Activated CD4-positive, alpha-beta T cell treated with anti-CD3 and anti-CD28 coated beads, Interleukin-2, Interleukin-4, amounts not matched to agents 100 ng/mL and 50 ng/mL, durations not matched to agents 16 hours and 8 hours (primary cell): ENCODE measurements around the gene RIN3.

Experiments
- DNase-seq: peaks from one replicate; pipeline ENCODE4 v3.0.0-alpha.2; 2020; ENCODE audit warnings: low spot score

The RIN3 gene

GRCh38 chr14:92646952-92647796 lies 133.6 kb downstream of the RIN3 start:
- DNase-seq = no peak

DNA sequence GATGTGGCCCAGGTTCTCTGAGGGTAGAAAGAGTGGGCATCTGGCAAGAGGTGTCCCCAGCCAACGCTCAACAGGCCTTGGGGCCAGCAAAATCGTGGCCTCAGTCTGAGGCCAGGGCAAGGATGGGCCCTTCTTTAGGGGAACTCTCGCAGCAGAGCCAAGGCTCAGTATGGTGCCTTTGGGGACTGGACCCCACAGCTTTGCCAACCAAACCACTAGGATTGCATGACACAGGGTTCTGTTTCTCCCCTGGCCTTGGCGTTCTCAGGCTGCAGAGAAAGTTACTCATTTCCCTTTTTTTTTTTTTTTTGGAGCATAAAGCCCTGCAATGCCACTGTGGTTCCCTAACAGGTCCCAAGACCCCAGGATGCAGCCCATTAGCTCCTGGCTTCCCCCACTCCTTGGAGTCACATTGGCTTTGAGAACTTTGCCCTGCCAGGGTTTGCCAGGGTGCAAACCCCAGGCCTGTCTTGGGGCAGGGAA lies 134.3 kb downstream of the RIN3 start:
- no peak for DNase-seq

- no peak for DNase-seq
Measured at GRCh38 chr14:92649066-92649465, 135.5 kb downstream of the RIN3 start.

- no peak for DNase-seq
Measured at GRCh38 chr14:92649934-92650545, 136.5 kb downstream of the RIN3 start.

DNA sequence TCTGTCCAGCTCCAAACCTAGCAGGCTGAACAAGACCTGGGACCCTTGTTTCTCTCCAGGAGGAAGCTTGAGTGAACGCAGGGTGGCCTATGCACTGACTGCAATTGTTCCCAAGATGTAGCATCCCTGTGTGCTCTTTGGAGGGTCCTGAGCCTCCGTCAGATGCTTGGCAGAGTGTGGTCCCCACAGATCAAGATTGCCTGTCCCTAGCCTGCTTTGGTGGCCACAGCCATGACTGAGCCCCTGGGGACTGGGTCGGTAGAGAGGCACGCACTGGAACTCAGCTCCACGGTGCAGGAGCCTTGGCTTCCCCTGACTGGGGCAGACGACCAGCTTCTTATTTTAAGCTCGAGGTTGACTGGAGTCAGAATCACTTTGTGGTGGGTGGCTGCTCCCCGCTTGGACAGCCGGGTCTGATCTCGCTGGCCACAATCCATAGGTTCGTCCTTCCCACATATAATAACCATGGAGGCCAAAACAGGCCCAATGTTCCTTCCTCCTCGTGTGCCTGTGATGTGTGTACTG lies 137.1 kb downstream of the RIN3 start:
- DNase-seq = no peak

- DNase-seq = peak; percentile 75
Measured at GRCh38 chr14:92651106-92651757, 137.7 kb downstream of the RIN3 start.

GRCh38 chr14:92651758-92652406 lies 138.3 kb downstream of the RIN3 start:
- no peak for DNase-seq

DNA sequence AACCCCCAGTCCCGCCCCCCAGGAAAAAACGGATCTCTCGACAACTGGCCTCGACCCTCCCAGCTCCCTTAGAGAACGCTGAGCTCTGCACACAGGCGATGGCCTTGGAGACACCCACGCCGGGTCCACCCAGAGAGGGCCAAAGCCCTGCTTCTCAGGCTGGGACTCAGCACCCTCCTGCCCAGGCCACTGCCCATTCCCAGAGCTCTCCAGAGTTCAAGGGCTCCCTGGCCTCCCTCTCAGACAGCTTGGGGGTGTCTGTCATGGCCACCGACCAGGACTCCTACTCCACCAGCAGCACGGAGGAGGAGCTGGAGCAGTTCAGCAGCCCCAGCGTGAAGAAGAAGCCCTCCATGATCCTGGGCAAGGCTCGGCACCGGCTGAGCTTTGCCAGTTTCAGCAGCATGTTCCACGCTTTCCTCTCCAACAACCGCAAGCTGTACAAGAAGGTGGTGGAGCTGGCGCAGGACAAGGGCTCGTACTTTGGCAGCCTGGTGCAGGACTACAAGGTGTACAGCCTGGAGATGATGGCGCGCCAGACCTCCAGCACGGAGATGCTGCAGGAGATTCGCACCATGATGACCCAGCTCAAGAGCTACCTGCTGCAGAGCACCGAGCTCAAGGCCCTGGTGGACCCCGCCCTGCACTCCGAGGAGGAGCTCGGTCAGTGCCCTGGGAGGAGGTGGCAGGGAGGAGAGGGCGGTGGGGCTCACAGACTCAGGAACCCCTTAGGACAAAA lies 139.0 kb downstream of the RIN3 start:
- no peak for DNase-seq

GRCh38 chr14:92653162-92653651 lies 139.6 kb downstream of the RIN3 start:
- no peak for DNase-seq

DNA sequence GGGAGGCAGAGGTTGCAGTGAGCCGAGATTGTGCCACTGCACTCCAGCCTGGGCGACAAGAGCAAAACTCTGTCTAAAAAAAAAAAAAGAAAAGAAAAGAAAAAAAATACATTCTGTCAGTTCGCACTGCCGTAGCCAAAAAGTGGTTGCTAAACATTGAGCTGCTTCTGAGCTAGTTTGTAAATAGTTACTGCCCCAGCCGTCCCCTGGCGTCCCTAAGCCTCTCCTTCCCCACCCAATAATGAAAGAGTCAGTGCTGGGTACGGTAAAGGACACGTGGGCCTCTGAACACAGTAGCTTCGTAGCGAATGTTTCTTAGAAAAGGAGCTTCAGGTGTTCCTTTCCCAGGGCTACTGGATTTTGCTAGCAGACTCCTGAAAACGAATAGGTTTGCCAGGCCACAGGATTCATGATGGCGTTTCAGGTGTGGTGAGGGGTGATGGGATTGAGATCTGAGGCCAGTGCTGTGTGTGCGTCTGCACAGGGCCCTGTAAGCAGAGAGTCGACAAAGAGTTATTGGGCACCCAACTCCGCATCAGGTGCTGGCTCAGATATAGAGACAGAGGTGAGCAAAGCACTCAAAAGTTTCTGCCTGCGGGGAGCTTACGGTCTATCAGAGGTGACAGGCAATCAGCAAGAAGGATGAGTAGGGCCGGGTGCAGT lies 140.8 kb downstream of the RIN3 start:
- DNase-seq = no peak

- DNase-seq = no peak
Measured at GRCh38 chr14:92655419-92656201, 142.0 kb downstream of the RIN3 start.

DNA sequence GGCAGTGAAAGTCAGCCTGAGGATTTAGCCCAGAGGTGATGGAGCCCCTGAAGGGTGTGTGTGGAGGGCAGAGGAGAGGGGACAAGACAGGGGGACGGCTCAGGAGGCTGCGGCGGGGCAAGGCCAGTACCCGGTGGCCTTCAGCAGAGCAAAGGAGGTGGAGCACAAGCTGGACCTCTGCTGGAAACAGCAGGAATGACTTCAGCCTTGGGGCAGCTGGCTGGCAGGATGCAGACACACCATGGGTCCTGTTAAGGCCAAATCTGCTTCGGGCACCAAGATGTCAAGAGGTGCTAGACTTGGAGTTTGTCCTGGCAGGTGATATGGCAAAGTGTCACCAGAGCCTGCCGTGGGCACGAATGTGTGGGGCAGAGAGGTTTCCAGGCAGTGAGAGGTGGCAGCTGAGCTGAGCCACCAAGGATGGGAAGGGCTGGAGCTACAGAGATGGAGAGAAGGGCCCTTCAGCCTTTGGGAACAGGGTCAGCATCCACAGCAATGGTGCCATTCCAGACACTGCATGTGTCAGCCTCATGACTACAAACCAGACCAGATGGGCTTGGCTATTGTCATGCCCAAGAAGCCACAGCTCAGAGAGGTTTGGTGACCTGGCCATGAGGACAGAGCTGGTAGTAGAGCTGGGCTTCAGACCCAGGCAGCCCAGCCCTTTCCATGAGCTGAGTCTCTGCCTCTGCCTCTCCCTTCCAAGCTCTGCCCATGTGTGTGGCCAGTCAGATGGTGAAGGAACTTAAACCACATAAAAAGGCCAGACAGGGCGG lies 142.9 kb downstream of the RIN3 start:
- DNase-seq = no peak

- no peak for DNase-seq
Measured at GRCh38 chr14:92657457-92658142, 144.0 kb downstream of the RIN3 start.

GRCh38 chr14:92658160-92658559 lies 144.6 kb downstream of the RIN3 start:
- DNase-seq = no peak

GRCh38 chr14:92658684-92659083 lies 145.1 kb downstream of the RIN3 start:
- DNase-seq = no peak

GRCh38 chr14:92659765-92660561 lies 146.4 kb downstream of the RIN3 start:
- DNase-seq = no peak

DNA sequence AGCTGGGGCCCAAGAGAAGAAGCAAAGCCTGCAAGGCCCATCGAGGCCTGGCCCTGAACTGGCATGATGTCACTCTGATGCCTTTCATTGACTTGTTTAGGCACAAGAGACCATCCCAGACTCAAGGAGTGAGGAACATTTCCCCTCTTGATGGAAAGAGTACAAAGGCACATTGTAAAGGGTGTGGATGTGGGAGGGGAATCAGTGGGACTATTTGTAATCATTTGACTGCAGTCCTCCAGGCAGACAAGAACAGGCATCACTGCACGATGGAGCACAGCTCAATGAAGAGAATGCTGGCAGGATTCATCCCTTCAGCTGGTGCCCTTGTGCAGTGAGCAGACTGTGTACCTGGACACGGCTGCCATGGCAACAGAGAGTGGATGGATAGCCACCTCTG lies 147.0 kb downstream of the RIN3 start:
- no peak for DNase-seq

GRCh38 chr14:92663049-92663448 lies 149.5 kb downstream of the RIN3 start:
- DNase-seq = no peak
